SKM-1 treated with dmso at 0.1 percent for 144 hours (cell line): ENCODE results near the gene MAML3.

Experiments
- DNase-seq: peaks from one replicate; lab custom pipeline; 2025; ENCODE audit not compliant: unreplicated experiment; lab: John Stamatoyannopoulos, UW

The MAML3 gene

GRCh38 chr4:139848028-139848427 lies 306.0 kb downstream of the MAML3 start:
- DNase-seq, result no peak

GRCh38 chr4:139847602-139848001 lies 306.4 kb downstream of the MAML3 start:
- no peak for DNase-seq

- no peak for DNase-seq
These were observed 307.2 kb downstream of the MAML3 start for GRCh38 chr4:139846766-139847165.

- no peak for DNase-seq
These were observed 308.4 kb downstream of the MAML3 start for GRCh38 chr4:139845453-139846093.

- DNase-seq, result no peak
These were observed 309.4 kb downstream of the MAML3 start for GRCh38 chr4:139844459-139845036.

GRCh38 chr4:139844057-139844456 lies 309.9 kb downstream of the MAML3 start:
- DNase-seq, result no peak

- DNase-seq, result peak; percentile 48
These were observed 310.3 kb downstream of the MAML3 start for GRCh38 chr4:139843641-139844040.

GRCh38 chr4:139841464-139842195 lies 312.4 kb downstream of the MAML3 start:
- no peak for DNase-seq

- peak; percentile 20 for DNase-seq
These were observed 313.2 kb downstream of the MAML3 start for GRCh38 chr4:139840773-139841172.

- DNase-seq, result no peak
These were observed 314.5 kb downstream of the MAML3 start for GRCh38 chr4:139839403-139840031.

- DNase-seq, result no peak
These were observed 315.2 kb downstream of the MAML3 start for GRCh38 chr4:139838811-139839210.

- DNase-seq, result no peak
These were observed 319.0 kb downstream of the MAML3 start for GRCh38 chr4:139834981-139835391.

GRCh38 chr4:139834226-139834662 lies 319.7 kb downstream of the MAML3 start:
- no peak for DNase-seq

- DNase-seq, result no peak
These were observed 320.7 kb downstream of the MAML3 start for GRCh38 chr4:139833151-139833910.

GRCh38 chr4:139828966-139829664 lies 324.9 kb downstream of the MAML3 start:
- DNase-seq, result peak; percentile 81

GRCh38 chr4:139826426-139826825 lies 327.6 kb downstream of the MAML3 start:
- no peak for DNase-seq

GRCh38 chr4:139825523-139826014 lies 328.4 kb downstream of the MAML3 start:
- no peak for DNase-seq

GRCh38 chr4:139824882-139825522 lies 329.0 kb downstream of the MAML3 start:
- no peak for DNase-seq

- DNase-seq, result no peak
These were observed 330.2 kb downstream of the MAML3 start for GRCh38 chr4:139823746-139824145.

GRCh38 chr4:139823345-139823744 lies 330.6 kb downstream of the MAML3 start:
- no peak for DNase-seq
